Parathyroid adenoma (tissue), 2 donors: ENCODE results near the gene PDYN.

Experiments used
- H2AFZ ChIP-seq: fragments of 300-600 bp; sonication (generic); one replicate; pipeline ENCODE4 v1.7.0; 2017; ENCODE audit warnings: antibody characterized with exemption, mild to moderate bottlenecking
- H3K27ac ChIP-seq: fragments of 300-600 bp; sonication (generic); one replicate; pipeline ENCODE4 v1.7.0; 2017
- H3K27me3 ChIP-seq: fragments of 300-600 bp; sonication (generic); one replicate; pipeline ENCODE4 v1.7.0; 2017; ENCODE audit warnings: low read length; ENCODE audit not compliant: control insufficient read depth, insufficient read depth
- H3K36me3 ChIP-seq: fragments of 300-600 bp; sonication (generic); one replicate; pipeline ENCODE4 v1.7.0; 2017; ENCODE audit warnings: low read length; ENCODE audit not compliant: control insufficient read depth, insufficient read depth
- H3K4me1 ChIP-seq: fragments of 300-600 bp; sonication (generic); one replicate; pipeline ENCODE4 v1.7.0; 2017; ENCODE audit warnings: control low read depth
- H3K4me2 ChIP-seq: fragments of 300-600 bp; sonication (generic); one replicate; pipeline ENCODE4 v1.7.0; 2017; ENCODE audit warnings: low read length
- H3K4me3 ChIP-seq: fragments of 300-600 bp; sonication (generic); one replicate; pipeline ENCODE4 v1.7.0; 2017; ENCODE audit warnings: low read depth, low read length
- H3K79me2 ChIP-seq: fragments of 300-600 bp; sonication (generic); one replicate; pipeline ENCODE4 v1.7.0; 2017; ENCODE audit warnings: control low read depth
- H3K9ac ChIP-seq: fragments of 300-600 bp; sonication (generic); one replicate; pipeline ENCODE4 v1.7.0; 2017; ENCODE audit warnings: mild to moderate bottlenecking
- H3K9me3 ChIP-seq: fragments of 300-600 bp; sonication (generic); one replicate; pipeline ENCODE4 v1.7.0; 2017; ENCODE audit warnings: low read length; ENCODE audit not compliant: control insufficient read depth
- TF ChIP-seq, protein P1 (sequence below): fragments of 300-600 bp; sonication (generic); IDR thresholded peaks from one replicate; pipeline ENCODE4 v1.7.0; 2017; ENCODE audit warnings: antibody characterized with exemption, mild to moderate bottlenecking
- donor health status: primary hyperparathyroidism.

PDYN gene

DNA sequence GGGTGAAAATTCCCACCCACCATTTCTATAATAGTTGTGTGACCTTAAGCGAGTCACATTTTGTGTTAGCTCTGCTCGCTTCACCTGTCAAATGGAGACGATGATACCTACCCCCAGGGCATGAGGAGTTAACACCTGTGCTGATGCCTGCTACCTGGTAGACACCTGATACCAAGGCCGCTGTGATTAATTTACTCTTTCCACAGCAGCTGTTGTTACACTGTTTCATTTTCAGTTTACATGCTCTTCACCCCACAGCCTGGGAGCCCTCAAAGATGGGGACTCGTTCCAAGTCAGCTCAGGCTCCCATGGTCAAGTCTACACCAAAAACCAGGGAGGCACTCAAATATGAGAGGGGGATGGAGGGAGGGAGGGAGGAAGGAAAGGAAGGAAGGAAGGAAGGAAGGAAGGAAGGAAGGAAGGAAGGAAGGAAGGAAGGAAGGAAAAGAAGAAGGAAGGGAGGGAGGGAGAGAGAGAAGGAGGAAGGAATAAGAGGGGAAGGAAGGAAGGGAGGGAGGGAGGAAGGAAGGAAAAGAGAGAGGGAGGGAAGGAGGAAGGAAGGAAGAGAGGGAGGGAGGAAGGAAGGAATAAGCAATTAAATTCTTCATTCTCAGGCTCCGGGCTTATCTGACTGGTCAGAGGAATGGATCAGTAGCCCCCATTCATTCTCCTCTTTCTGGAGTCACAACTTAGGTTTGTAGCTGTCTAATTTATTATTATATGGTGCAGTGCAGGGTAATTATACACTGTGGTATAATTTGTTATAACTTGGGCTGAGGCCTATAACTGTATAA, 40.9 kb downstream of the PDYN start:
- TF ChIP-seq, protein P1, sequence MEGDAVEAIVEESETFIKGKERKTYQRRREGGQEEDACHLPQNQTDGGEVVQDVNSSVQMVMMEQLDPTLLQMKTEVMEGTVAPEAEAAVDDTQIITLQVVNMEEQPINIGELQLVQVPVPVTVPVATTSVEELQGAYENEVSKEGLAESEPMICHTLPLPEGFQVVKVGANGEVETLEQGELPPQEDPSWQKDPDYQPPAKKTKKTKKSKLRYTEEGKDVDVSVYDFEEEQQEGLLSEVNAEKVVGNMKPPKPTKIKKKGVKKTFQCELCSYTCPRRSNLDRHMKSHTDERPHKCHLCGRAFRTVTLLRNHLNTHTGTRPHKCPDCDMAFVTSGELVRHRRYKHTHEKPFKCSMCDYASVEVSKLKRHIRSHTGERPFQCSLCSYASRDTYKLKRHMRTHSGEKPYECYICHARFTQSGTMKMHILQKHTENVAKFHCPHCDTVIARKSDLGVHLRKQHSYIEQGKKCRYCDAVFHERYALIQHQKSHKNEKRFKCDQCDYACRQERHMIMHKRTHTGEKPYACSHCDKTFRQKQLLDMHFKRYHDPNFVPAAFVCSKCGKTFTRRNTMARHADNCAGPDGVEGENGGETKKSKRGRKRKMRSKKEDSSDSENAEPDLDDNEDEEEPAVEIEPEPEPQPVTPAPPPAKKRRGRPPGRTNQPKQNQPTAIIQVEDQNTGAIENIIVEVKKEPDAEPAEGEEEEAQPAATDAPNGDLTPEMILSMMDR: no peak
- Histone ChIP-seq H3K27me3 (no peaks in the 10 kb centered on the region), H3K4me1 (no peaks in the 10 kb centered on the region), H3K36me3 (no peaks in the 10 kb centered on the region), H3K9me3 (no peaks in the 10 kb centered on the region), H3K4me3 (no peak overlapping the region), H3K27ac (no peak overlapping the region), H2AFZ (no peak overlapping the region), H3K9ac (no peak overlapping the region), H3K79me2 (no peaks in the 10 kb centered on the region), H3K4me2 (no peak overlapping the region)

DNA sequence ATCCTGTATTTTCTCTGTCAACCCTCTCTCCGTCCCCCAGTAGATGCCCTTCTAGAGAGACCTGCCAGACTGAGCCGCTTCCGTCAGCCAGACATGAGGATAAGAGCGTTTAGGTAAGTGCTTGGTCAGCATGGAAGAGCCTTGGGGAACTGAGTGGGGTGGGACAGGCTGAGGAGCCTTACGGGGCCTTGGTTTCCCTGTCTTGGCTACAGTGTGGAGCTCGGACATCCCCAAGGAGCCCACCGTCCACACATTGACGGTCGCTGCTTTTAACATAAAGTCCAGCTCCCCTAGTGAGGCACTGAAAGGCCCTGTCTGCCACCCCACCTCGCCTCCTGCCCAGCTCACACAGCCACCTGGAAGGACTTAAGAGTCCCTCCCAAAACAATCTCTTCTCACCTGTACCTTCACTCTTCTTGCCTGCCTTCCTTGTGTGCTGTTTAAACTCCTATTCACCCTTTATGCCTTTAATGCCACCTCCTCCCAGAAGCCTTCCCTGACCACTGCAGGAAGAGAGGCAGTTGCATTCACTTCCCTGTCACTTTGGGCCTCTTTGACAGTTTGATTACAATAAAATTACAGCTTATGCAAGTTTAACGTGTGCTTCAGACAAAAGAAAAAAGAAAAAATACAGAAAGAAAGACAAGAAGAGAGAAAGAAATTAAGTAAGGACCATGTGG, 42.3 kb downstream of the PDYN start:
- no peaks in the 10 kb centered on the region for H3K9me3 ChIP-seq
- TF ChIP-seq, protein P1: no peak

DNA sequence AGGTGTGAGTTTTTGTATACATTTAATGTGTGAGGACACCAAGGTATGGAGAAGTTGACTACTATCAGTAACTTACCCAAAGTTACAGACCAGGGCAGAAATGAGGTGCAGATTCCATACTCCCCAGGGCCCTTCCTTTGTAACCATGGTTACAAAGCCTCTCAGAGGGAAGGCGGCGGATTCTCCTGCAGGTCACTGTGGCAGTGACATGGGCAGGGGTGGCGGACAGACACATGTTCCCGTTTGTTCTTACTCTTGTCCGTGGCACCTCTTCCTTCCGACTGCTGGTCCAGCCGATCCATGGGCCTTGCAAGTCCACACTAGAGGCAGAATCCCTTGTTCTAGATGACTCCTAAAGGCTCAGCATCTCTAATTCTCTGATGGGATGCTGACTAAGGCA, 43.0 kb downstream of the PDYN start:
- H3K4me3 ChIP-seq: no peak overlapping the region
- TF ChIP-seq, protein P1: no peak
- no peaks in the 10 kb centered on the region for H3K27me3 ChIP-seq
- no peak overlapping the region for H3K9ac ChIP-seq
- H3K79me2 ChIP-seq: no peaks in the 10 kb centered on the region
- no peaks in the 10 kb centered on the region for H3K4me1 ChIP-seq
- H3K36me3 ChIP-seq: no peaks in the 10 kb centered on the region
- H2AFZ ChIP-seq: no peak overlapping the region
- no peak overlapping the region for H3K4me2 ChIP-seq
- no peaks in the 10 kb centered on the region for H3K9me3 ChIP-seq
- H3K27ac ChIP-seq: no peak overlapping the region

More for the DNA sequence above, 42.3 kb downstream of the PDYN start:
- Histone ChIP-seq H3K4me2 (no peak overlapping the region), H3K9ac (no peak overlapping the region), H3K27me3 (no peaks in the 10 kb centered on the region), H3K4me1 (no peaks in the 10 kb centered on the region), H2AFZ (no peak overlapping the region), H3K79me2 (no peaks in the 10 kb centered on the region), H3K36me3 (no peaks in the 10 kb centered on the region), H3K4me3 (no peak overlapping the region), H3K27ac (no peak overlapping the region)

DNA sequence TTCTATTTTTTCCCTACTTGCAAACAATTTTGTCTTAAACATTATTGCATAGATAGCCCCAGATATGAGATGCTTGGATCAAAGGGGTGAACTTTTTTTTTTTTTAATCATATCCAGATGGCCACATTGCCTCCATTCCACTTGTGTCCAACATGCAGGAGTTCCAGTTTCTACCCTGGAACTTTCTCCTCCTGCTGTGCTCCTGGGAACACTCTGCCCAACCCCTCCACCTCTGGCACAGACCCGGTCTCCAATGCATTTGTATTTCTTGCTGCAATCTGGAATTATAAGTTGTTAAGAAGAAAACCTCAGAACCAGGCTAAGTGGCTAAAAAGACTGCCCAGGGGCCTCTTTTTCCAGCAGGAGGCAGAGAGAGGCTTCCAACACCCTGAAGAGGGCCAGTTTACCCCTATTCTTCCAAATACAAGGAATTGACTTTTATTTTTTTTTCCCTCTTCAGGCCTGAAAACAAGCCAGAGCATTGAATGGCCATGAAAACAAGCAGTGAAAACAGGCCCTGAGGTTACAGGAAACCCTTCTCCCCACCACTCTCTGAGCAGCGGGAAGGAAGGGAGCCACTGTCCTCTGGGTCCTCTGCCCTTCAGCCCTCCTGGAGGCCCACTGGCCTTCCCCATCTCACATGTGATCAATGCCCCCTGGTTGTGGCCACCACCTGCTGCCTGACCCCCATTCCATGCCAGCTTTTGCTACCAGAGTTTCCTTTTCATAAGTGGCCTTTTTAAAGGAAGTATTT, 44.3 kb downstream of the PDYN start:
- Histone ChIP-seq H3K36me3 (no peaks in the 10 kb centered on the region), H3K27me3 (no peaks in the 10 kb centered on the region), H3K9me3 (no peaks in the 10 kb centered on the region), H2AFZ (no peak overlapping the region), H3K4me2 (no peak overlapping the region), H3K27ac (no peak overlapping the region), H3K4me1 (no peaks in the 10 kb centered on the region), H3K9ac (no peak overlapping the region), H3K79me2 (no peaks in the 10 kb centered on the region), H3K4me3 (no peak overlapping the region)
- TF ChIP-seq, protein P1: no peak
